BE2C (cell line): ENCODE measurements around the gene PRSS22.

ENCODE experiments used
- DNase-seq: peaks from one replicate; pipeline ENCODE4 v3.0.0-alpha.2; 2020
- H3K27me3 ChIP-seq: fragments of 250-450 bp; sonication (Bioruptor Pico); 2 replicates; pipeline ENCODE4 v1.5.1; 2020; ENCODE audit warnings: mild to moderate bottlenecking
- H3K36me3 ChIP-seq: fragments of 250-450 bp; sonication (Bioruptor Pico); 2 replicates; pipeline ENCODE4 v1.5.1; 2020; ENCODE audit warnings: mild to moderate bottlenecking
- H3K4me1 ChIP-seq: fragments of 250-450 bp; sonication (Bioruptor Pico); 2 replicates; pipeline ENCODE4 v1.5.1; 2020
- H3K4me3 ChIP-seq: 2 replicates; pipeline ENCODE4 v1.5.1; 2011; ENCODE audit warnings: low read depth, low read length
- H3K9me3 ChIP-seq: fragments of 250-450 bp; sonication (Bioruptor Pico); 2 replicates; pipeline ENCODE4 v1.5.1; 2020
- TF ChIP-seq, protein P1 (sequence below): IDR thresholded peaks from 2 replicates; pipeline ENCODE4 v1.5.1; 2012; ENCODE audit warnings: mild to moderate bottlenecking, low read depth, low read length

The PRSS22 gene

DNA sequence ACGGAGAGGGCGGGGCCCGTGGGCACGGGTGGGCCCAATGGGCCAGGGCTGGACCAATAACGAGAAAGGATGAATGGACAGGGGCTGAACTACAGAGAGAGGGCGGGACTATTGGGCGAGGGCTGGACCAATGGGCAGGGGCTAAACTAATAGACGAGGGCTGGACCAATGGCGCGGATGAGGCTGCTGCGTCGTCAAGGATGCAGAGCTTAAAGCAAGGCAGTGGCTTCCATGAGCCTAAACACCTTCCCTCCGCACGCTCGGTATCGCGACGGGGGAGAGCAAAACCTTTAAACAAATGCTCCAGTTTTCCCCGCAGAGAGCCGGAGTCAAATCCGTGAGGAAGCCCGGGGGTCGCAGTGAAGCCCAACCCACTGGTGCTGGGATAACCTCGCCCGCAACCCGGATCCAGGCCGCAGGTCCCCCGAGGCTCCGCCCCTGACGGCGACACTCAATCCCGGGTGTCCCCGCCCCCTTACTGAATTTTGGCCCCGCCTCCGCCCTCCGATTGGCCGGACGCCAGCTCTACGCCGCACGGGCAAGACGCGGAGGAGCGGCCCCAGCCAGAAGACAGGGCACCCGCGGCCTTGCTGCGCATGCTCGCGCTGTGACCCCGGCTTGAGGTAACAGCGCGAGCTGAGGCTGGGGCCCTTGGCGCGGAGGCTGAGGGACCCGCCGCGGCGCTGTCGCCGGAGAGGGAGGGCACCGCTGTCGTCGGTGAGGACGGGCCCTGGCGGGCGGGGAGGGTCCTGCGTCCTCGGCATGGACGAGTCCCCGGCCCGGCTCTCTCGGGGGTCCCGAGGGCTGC lies 24.9 kb upstream of the PRSS22 start, which contains the start of gene FLYWCH2:
Gene FLYWCH2, plus strand, starts transcription at position 566 of the 808 bp plus-strand sequence. CDS start 13,235 bp downstream, outside the sequence.
- Histone ChIP-seq H3K27me3 (no peaks in the 10 kb centered on the region), H3K4me1 (no peaks in the 10 kb centered on the region), H3K36me3 (no peaks in the 10 kb centered on the region), H3K9me3 (no peaks in the 10 kb centered on the region), H3K4me3 (peak within 1 kb of the TSS; percentile 87)
- TF ChIP-seq, protein P1, sequence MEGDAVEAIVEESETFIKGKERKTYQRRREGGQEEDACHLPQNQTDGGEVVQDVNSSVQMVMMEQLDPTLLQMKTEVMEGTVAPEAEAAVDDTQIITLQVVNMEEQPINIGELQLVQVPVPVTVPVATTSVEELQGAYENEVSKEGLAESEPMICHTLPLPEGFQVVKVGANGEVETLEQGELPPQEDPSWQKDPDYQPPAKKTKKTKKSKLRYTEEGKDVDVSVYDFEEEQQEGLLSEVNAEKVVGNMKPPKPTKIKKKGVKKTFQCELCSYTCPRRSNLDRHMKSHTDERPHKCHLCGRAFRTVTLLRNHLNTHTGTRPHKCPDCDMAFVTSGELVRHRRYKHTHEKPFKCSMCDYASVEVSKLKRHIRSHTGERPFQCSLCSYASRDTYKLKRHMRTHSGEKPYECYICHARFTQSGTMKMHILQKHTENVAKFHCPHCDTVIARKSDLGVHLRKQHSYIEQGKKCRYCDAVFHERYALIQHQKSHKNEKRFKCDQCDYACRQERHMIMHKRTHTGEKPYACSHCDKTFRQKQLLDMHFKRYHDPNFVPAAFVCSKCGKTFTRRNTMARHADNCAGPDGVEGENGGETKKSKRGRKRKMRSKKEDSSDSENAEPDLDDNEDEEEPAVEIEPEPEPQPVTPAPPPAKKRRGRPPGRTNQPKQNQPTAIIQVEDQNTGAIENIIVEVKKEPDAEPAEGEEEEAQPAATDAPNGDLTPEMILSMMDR: no peak; the same call in 1 of the 2 replicates
- peak; percentile 98 for DNase-seq

DNA sequence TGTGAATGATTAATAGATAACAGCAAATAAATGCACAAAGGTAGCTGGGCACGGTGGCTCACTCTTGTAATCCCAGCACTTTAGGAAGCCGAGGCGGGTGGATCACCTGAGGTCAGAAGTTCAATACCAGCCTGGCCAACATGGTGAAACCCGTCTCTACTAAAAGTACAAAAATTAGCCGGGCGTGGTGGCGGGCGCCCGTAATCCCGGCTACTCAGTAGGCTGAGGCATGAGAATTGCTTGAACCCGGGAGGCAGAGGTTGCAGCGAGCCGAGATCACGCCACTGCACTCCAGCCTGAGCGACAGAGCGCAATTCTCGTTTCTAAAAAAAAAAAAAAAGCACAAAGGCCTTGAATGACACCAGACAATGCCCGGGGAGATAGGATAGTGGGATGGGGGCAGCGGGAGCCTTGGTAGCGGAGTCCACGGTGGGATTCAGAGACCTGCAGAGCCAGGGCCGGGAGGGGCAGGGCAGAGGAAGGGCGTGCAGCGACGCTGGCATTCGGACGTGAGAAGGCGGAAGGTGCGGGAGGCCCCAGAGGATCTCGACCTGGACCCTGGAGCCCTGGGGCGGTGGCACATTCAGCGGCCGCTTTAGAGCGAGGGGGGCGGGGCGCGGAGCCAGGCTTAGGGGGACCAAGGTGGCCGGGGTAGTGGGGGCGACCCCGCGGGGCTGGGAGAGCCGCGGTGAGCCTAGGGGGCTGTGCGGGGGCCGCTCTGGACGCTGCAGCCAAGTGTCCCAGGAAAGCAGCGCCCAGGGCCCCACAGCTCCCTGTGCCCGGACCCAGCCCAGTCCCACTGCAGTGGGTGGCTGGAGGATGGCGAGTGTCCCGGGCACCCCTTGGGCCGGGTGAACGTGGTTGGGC lies 24.0 kb upstream of the PRSS22 start:
- H3K4me1 ChIP-seq: no peaks in the 10 kb centered on the region
- no peaks in the 10 kb centered on the region for H3K36me3 ChIP-seq
- H3K9me3 ChIP-seq: no peaks in the 10 kb centered on the region
- peak overlapping the region; percentile 87 for H3K4me3 ChIP-seq
- TF ChIP-seq, protein P1: no peak
- peak; percentile 56 for DNase-seq
- H3K27me3 ChIP-seq: no peaks in the 10 kb centered on the region

DNA sequence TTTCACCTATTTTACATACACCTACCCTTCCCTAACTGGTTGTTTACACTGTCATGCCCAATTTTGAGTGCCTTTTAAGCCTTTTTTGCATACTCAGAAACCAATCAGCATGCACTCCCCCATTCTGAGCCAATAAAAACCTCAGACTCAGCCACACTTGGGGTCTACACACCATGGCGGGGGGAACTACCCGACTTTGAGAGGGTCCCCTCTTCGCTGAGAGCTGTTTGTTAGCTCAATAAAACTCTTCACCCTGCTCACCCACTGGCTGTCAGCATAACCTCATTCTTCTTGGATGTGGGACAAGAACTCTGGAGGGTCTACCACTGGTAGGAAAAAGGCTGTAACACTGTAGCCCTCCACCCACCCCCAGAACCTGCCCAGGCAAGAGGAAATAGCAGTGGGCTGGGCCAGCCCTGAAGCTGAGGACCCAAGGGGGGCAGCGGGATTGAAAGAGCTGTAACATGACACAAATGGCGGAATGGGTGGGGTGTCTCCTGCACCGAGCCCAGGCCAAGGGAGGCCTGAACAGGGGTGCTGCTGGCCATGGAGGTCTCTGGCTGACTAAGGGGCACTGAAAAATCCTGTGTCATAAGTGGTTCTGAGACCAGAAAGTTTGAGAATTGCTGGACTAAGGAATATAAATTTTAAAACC lies 22.0 kb upstream of the PRSS22 start:
- H3K27me3 ChIP-seq: no peaks in the 10 kb centered on the region
- TF ChIP-seq, protein P1: no peak
- no peak overlapping the region for H3K4me3 ChIP-seq
- no peaks in the 10 kb centered on the region for H3K9me3 ChIP-seq
- H3K4me1 ChIP-seq: no peaks in the 10 kb centered on the region
- H3K36me3 ChIP-seq: no peaks in the 10 kb centered on the region
- no peak for DNase-seq

DNA sequence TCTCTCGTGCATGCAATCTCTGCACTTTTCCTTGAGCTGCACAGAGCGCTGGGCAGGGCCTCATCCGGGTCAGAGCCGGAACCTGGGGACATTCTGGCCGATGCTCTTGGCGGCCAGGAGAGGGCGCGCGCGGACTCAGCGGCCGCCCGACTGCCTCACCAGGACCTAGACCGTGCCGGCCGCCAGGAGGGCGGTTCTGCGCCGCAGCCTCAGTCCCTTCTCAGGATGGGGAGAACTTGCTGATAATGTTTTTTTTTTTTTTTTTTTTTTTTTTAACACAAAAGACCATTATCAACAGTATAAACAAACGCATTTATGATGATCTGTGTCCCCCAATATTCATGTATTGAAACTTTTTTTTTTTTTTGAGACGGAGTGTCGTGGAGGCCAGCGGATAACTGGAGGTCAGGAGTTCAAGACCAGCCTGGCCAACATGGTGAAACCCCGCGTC lies 17.0 kb upstream of the PRSS22 start:
- TF ChIP-seq, protein P1: peak; percentile 89
- Histone ChIP-seq H3K4me1 (no peaks in the 10 kb centered on the region), H3K36me3 (no peaks in the 10 kb centered on the region), H3K9me3 (no peaks in the 10 kb centered on the region), H3K4me3 (no peak overlapping the region), H3K27me3 (peaks cover 12% of the 10 kb centered on the region; the same call in 1 of the 2 replicates)
- DNase-seq: peak; percentile 80

DNA sequence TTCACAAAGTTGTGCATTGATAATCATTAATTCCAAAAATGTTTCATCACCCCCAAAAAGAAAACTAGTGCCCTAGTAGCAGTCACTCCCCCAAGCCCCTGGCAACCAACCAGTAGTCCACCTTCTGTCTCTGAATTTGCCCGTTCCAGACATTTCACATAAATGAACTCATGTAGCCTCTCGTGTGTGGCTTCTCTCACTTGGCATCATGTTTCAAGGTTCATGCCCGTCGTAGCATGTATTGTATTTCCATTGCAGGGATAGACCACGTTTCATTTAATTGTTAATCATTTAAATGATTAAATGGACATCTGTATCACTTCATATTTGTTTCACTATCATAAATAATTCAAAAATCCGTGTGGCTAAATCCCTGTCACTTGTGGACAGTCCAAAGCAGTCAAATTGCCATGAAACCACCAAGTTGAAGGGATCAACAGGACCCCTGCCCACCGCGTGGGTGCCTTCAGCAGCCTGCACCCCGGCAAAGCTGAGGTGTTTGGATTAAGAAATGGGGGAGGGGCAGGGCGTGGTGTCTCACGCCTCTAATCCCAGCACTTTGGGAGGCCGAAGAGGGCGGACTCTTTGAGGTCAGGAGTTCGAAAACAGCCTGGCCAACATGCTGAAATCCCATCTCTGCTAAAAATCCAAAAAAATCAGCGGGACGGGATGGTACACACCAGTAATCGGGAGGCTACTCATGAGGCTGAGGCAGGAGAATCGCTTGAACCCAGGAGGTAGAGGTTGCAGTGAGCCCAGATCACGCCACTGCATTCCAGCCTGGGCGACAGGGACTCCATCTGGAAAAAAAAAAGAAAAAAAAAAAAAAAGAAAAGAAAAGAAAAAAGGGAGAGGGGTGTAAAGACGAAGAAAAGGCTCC lies 16.3 kb upstream of the PRSS22 start:
- no peak overlapping the region for H3K4me3 ChIP-seq
- DNase-seq: no peak
- no peaks in the 10 kb centered on the region for H3K9me3 ChIP-seq
- peaks cover 12% of the 10 kb centered on the region; the same call in 1 of the 2 replicates for H3K27me3 ChIP-seq
- H3K4me1 ChIP-seq: no peaks in the 10 kb centered on the region
- TF ChIP-seq, protein P1: no peak
- H3K36me3 ChIP-seq: no peaks in the 10 kb centered on the region
